Lower leg skin (tissue), 4 donors: ENCODE measurements around the gene ARL17B. TPM values are rescaled to one million over a fixed set of nuclear protein-coding genes. Genes with fewer than 3 reads are reported as not detected.
A peak's percentile ranks its signal among the peaks of the same experiment; 100 is the strongest.
"Not testable (repeated sequence)": the region's sequence is repeated elsewhere in the genome, so short reads cannot be mapped to it uniquely, and the experiment has no call there.

Experiments used
- DNase-seq, 2 donors: peaks; one replicate each; pipeline ENCODE4 v3.0.0-alpha.2; 2019; ENCODE audit warnings: low spot score in 2 of 2
- H3K4me3 ChIP-seq: fragments of 200-600 bp; sonication (generic); 2 replicates; pipeline ENCODE4 v1.5.1; 2017; ENCODE audit warnings: mild to moderate bottlenecking, low read depth; ENCODE audit not compliant: poor library complexity, severe bottlenecking
- CTCF ChIP-seq, 3 donors: fragments of 450-650 bp; IDR thresholded peaks; one replicate each; pipeline ENCODE4 v1.5.1; 2016; ENCODE audit warnings: antibody characterized with exemption in 3 of 3, mild to moderate bottlenecking in 3 of 3, moderate library complexity in 2 of 3
- POLR2A ChIP-seq, 2 donors: fragments of 450-650 bp; IDR thresholded peaks; one replicate each; pipeline ENCODE4 v1.6.1; 2016 to 2017; ENCODE audit warnings: antibody characterized with exemption in 2 of 2, mild to moderate bottlenecking in 1 of 2, moderate library complexity in 1 of 2
- WGBS, 2 donors: methylation state at CpG; one replicate each; pipeline ENCODE4 v1.1.5; 2018; 5-methylcytosine and 5-hydroxymethylcytosine counted together
- intact Hi-C: fragments of 100-400 bp; cut with DNase I; formaldehyde crosslinking; loops from one replicate; pipeline ENCODE4 v1.15.0; 2023; ENCODE audit warnings: low total_unique reads
- total RNA-seq, 4 donors: library from RNA; depleted of rRNA; stranded (reverse); fragments of >200 nt; gene quantifications; one replicate each; pipeline ENCODE4 v1.1.0, GENCODE V29; 2016

Gene ARL17B
- total RNA-seq, 4 donors from 2014 or later, result 8.5 to 18.6 (median 12.1) TPM

GRCh38 chr17:46276728-46277479, 84.7 kb downstream of the ARL17B start:
- H3K4me3 ChIP-seq, DNase-seq, intact Hi-C loops: not testable (repeated sequence)
- WGBS, 2 donors, result 66 to 68% methylated on average over 3 of the region's 3 CpGs

GRCh38 chr17:46274238-46274637, 87.3 kb downstream of the ARL17B start:
- H3K4me3 ChIP-seq, result no peak overlapping the region
- no peak for DNase-seq
- intact Hi-C loops, result no loop called here
- no peak for TF ChIP-seq CTCF (IDR thresholded peaks at IDR 0.05)
- TF ChIP-seq POLR2A (IDR thresholded peaks at IDR 0.05), result no peak
- WGBS, 2 donors, result 87 to 90% methylated on average over 3 of the region's 3 CpGs

DNA sequence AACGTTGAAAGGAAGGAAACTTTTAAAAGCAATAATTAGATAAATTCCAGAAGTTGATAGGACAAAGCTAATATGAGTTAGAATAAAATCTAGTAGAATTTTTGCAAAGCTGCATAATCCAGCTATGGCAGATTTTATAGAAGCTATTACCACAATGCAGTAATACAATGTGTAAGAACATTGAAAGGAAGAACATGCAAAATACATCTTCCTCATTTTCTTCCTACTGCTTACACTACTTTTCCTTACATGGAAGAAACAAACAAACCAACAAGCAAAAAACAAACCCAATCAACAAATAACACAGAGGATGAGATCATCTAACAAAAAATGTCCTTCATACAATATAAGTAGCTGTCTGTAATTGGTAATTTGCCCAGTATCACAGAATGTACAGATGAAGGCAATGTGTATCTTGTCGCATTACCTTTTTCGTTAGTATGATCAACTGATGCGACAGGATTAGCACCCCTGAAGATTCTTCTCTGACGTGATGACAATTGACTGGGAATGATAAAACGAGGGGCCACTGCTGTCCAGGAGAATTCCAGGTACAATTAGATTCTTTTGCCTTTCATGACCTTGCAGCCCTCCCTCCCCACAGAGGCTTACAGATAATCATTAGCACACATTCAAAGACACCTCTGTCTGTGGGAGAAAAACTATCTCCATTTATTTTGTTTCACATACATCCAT, 87.9 kb downstream of the ARL17B start:
- TF ChIP-seq POLR2A (IDR thresholded peaks at IDR 0.05), result no peak
- TF ChIP-seq CTCF (IDR thresholded peaks at IDR 0.05), result no peak
- intact Hi-C loops, result no loop called here
- 67 to 81% methylated on average over 6 of the region's 6 CpGs for WGBS, 2 donors
- no peak for DNase-seq
- no peak overlapping the region for H3K4me3 ChIP-seq

GRCh38 chr17:46270032-46270431, 91.5 kb downstream of the ARL17B start:
- intact Hi-C loops, result no loop called here
- 73 to 81% methylated on average over 5 of the region's 5 CpGs for WGBS, 2 donors
- no peak for DNase-seq
- TF ChIP-seq POLR2A (IDR thresholded peaks at IDR 0.05) (no peak), CTCF (IDR thresholded peaks at IDR 0.05) (no peak)
- H3K4me3 ChIP-seq, result no peak overlapping the region

- intact Hi-C loops, result no loop called here
- 0 to 1% methylated on average over 22 to 25 of the region's 116 CpGs for WGBS, 2 donors
- H3K4me3 ChIP-seq, result peak overlapping the region; percentile 40
- TF ChIP-seq POLR2A (IDR thresholded peaks at IDR 0.05), result no peak
- no peak for TF ChIP-seq CTCF (IDR thresholded peaks at IDR 0.05)
- peak; percentile 68 to 96 for DNase-seq
Observed at GRCh38 chr17:46266656-46267544, 94.7 kb downstream of the ARL17B start.

DNA sequence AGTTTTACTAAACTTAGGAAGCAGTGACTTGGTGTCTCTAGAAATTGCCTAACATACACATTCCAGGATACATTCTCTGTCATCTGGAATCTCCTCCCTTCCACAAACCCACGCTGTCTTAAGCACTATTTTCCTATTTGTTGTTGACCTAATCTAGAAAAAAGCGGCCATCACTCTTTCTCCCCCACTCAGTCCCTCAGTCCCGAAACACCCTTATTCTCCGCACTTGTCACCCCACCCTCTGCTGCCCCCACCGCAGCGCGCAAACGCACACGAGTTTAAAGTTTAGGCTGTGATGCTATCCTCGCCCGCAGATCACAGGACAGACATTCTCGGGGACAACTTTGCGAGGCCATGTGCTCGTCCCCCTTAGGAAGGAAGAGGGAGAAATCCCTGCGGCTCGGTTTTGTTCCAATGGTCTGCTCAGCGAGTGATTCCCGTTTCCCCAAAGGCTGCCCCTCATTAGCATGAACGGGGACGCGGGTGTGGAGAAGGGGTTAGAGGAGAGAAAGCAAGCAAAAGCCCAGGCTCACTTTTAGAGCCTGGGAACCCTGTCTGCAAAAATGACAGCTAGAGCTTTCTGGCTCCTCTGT, 95.4 kb downstream of the ARL17B start:
- peak overlapping the region; percentile 29 for H3K4me3 ChIP-seq
- intact Hi-C loops, DNase-seq: not testable (repeated sequence)
- WGBS, 2 donors, result 17 to 20% methylated on average over 21 of the region's 21 CpGs
